ENCODE results near the gene GSTA1.

DNA sequence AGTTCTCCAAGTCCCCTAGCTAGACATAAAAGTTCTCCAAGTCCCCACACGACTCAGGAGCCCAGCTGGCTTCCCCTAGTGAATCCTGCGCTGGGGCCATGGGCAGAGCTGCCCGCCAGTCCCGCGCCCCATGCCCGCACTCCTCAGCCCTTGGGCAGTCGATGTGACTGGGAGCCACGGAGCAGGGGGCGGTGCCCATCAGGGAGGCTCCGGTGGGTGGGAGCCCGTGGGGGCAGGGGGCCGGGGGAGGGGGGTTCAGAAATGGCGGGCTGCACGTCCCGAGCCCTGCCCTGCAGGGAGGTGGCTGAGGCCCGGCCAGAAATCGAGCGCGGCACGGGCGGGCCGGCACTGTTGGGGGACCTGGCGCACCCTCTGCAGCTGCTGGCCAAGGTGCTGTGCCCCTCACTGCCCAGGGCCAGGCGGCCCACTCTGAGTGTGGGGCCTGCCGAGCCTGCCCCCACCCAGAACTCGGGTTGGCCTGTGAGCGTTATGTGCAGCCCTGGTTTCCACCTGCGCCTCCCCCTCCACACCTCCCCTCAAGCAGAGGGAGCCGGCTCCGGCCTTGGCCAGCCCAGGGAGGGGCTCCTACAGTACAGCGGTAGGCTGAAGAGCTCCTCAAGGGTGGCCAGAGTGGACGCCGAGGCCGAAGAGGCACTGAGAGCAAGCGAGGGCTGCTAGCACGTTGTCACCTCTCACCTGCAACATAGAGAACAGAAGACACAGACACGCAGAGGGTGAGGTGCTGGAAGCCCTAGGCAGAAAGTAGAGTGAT is 25.6 kb upstream of the GSTA1 start:
- no peak for TF ChIP-seq FOXP2 (optimal IDR thresholded peaks at IDR 0.05; ENCODE audit: control extremely low read depth, extremely low read length, insufficient read depth)
- TF ChIP-seq EZH2 (IDR thresholded peaks at IDR 0.05): no peak
- TF ChIP-seq POLR2AphosphoS5 (IDR thresholded peaks at IDR 0.05; ENCODE audit: borderline replicate concordance, low read depth, low read length): no peak
